ENCODE results near the gene HOMER2. TPM values are rescaled to one million over a fixed set of nuclear protein-coding genes. Genes with fewer than 3 reads are reported as not detected.

Gene HOMER2
- total RNA-seq, result 36.4 and 47.9 TPM in 2 replicates

DNA sequence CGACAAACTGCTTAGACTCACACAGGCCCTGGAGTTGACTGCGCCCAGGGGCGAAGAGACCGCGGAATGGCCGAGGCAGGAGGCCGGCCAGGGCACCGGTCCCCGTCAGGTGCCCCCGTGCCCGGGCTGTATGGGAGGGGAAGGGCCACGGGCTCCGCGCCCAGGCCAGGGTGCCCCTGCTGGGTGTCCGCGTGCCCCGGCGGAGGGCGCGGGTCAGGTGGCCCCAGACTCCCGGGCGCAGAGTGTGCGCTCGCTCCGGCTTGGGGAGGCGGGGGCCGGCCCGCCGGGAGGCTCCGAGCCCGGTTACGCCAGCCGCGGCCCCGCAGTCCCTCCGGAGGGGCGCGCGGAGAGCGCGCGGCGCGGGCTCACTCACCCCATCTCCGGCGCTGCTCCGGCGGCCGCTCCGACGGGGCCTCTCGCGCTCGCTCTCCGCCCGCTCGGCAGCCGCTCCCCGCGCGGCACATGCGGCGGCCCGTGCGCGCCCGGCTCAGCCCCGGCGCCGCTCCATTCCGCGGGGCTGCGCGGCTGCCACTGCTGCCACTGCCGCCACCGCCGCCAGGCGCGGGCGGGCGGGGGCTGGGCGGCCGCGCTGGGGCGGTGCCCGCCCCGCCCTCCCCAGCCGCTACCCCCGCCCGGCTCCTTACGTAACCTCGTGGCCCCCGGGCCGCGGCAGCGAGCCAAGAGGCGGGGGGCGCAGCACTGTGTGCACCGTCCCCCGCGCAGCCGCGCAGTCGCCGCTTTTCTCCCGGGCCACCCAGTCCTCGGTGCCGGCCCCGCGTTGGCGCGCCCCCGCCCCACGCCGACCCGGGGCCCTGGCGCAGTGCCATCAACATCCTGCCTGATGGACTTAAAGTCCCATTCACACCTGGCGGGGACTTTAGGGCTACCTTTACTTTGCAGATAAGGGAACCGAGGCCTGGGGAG lies at the start of gene HOMER2:
Gene HOMER2, minus strand, starts transcription at position 563 of the 924 bp plus-strand sequence. Its CDS starts 185 bp downstream, at position 378.

DNA sequence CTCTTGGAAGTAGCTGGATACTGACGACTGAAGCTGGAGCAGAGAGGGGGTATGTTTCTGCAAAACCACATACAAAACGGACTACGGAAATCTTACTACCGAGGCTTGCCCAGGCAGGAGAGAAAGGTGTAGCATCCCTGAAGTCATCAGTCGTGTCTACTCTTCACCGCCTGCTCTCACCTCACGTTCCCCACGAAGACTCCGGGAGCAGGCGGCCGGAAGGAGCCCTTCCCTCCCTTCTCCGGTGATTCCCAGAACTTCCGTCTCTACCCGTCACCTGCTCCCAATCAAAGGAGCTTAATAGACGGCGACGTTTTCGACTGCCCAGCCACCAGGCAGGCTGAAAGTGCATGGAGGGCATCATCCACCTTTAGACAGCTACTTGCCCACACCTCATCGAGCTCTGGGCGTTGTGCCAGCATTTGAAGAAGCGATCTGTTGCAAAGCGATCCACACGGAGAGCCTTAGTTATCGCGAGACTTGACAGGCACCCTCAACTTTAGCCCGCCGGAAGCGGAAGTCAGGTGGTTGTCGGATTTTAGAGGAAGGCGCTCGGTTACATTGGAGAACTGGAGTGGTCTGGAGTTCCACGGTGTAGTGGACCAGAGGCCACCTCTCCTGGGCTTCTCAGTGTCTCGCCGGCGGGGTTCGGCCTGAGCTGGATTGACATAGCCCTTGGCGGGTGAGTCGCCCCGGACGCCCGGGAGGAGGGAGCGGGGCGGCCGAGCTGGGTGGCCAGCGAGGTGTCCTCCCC lies 33.3 kb upstream of the HOMER2 start, which contains the start of gene RAMAC:
Gene RAMAC, plus strand, starts transcription at position 523 of the 754 bp plus-strand sequence. CDS start 2,809 bp downstream, outside the sequence.

DNA sequence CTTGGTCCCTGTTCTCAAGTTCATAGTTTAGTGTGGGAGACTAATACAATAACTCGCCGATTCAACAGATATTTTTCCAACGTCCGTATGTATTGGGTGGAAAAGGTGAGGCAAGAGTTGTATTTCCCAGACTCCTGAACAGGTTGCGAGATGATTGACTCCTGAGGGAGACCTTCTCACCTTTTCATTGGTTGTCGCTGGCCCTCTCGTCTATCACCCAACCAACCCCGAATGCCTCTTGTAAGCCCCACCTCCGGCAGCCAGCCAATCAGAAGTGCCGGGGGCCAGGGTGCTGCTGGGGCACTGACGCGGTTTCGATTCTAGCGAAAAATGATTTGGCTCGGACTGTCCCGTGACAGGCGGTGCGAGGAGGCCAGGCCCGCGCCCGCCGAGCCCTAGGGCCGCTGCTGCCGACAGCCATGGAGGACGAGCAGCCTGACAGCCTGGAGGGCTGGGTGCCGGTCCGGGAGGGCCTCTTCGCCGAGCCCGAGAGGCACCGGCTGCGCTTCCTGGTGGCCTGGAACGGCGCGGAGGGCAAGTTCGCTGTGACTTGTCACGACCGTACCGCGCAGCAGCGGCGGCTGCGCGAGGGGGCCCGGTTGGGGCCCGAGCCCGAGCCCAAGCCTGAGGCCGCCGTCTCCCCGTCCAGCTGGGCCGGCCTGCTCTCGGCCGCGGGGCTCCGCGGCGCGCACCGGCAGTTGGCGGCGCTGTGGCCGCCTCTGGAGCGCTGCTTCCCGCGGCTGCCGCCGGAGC lies 143.0 kb downstream of the HOMER2 start, which contains the start of gene WHAMM:
Gene WHAMM, plus strand, starts transcription at position 321 of the 753 bp plus-strand sequence. Its CDS starts 99 bp downstream, at position 420.

DNA sequence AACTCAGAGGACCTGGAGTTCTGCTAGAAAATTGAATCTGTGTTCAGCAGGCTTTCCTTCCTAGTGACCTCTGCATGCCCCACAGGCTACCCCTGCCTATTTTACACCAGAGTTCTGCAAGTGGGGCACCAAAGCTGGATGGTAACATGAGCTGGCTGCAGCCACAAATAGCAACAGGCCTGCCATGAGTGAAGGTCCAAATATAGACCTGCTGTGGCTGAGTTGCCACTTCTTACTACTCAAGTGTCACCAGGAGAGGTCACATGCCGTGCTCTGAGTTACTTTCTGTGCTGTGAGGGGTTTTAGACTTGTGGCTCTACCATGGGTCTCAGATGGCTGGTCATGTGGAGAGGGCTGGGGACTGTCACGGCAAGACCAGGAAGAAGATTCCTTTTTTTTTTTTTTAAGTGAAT lies 146.5 kb downstream of the HOMER2 start, which contains the start of gene FSD2:
Gene FSD2, minus strand, starts transcription at position 76 of the 413 bp plus-strand sequence. CDS start 18,679 bp downstream, outside the sequence.

Other genes with a start within 250 kb of the HOMER2 start
- gene AP3B2, start 242.8 kb downstream of the HOMER2 start, total RNA-seq, result 0.16 and 0.63 TPM in 2 replicates
- gene FSD2, start 146.7 kb downstream of the HOMER2 start, total RNA-seq, result not detected in 2 replicates
- 4.2 and 9.3 TPM in 2 replicates for gene WHAMM, start 143.1 kb downstream of the HOMER2 start, total RNA-seq
- 19.7 and 20.4 TPM in 2 replicates for gene RAMAC, start 33.5 kb upstream of the HOMER2 start, total RNA-seq
- 9.8 and 21.5 TPM in 2 replicates for gene C15orf40, start 58.9 kb upstream of the HOMER2 start, total RNA-seq
- gene BTBD1, start 114.5 kb upstream of the HOMER2 start, total RNA-seq, result 53.9 and 78.7 TPM in 2 replicates
- gene TM6SF1, start 154.9 kb upstream of the HOMER2 start, total RNA-seq, result 0.33 and 1.4 TPM in 2 replicates